Measurements from ENCODE around the gene LMF1. TPM values are rescaled to one million over a fixed set of nuclear protein-coding genes. Genes with fewer than 3 reads are reported as not detected.

The LMF1 gene
- total and polyA plus RNA-seq, 2 of the 8 experiments (the other 6 are each of a cell fraction or from before 2014, with no cell fraction given) = 3.5 to 9.1 TPM

DNA sequence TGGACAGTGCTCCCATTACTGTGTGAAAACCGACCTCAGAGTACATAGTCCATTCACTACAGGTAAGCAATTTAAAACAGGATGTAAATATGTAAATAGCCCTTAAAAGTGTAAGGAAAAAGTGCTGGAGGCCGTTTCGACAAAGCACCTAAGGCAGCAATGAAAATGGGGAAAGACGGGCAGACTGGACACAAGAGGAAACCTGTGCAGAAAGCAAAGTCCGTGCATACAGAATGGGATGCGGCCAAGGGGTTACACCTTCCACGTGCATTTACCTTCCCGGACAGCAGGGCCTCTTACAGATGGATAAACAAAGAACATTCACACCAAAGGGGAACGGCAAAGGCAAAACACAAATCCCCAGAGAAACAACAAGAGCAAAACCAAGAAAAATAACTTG lies 32.0 kb downstream of the LMF1 start:
- no peak overlapping the region for H2BK20ac ChIP-seq (ENCODE audit: low read length)
- TF ChIP-seq SP1 (IDR thresholded peaks at IDR 0.05; ENCODE audit: low read depth, low read length) (no peak), CTBP2 (IDR thresholded peaks at IDR 0.05; ENCODE audit: borderline replicate concordance, insufficient read depth, insufficient read length, low read length) (no peak), ASH2L (IDR thresholded peaks at IDR 0.05; ENCODE audit: low read length) (no peak), RXRA (IDR thresholded peaks at IDR 0.05; ENCODE audit: insufficient read depth, low read depth, low read length) (no peak), TCF12 (IDR thresholded peaks at IDR 0.05; ENCODE audit: low read depth, low read length) (no peak), SIRT6 (IDR thresholded peaks at IDR 0.05; ENCODE audit: low read length) (no peak), RBBP5 (IDR thresholded peaks at IDR 0.05; ENCODE audit: borderline replicate concordance, low read depth, low read length) (no peak)
- peaks cover 15 to 38% of the 10 kb centered on the region in 2 experiments for H3K9me3 ChIP-seq (ENCODE audit: insufficient read depth in 2 of 2, low read depth in 1 of 2, low read length in 1 of 2)
- H3K23me2 ChIP-seq (ENCODE audit: low read depth, low read length) = no peaks in the 10 kb centered on the region
- no peak overlapping the region for H2BK5ac ChIP-seq (ENCODE audit: low read depth, low read length)
- H4K20me1 ChIP-seq (replicated peaks in 1 of 2; ENCODE audit: control insufficient read depth in 1 of 2, insufficient read depth in 2 of 2, low read length in 2 of 2) = no peaks in the 10 kb centered on the region
- WGBS, 2 experiments (ENCODE audit: extremely low coverage in 1 of 2, insufficient coverage in 1 of 2, insufficient read length in 1 of 2, insufficient replicate concordance in 2 of 2, low coverage in 1 of 2, low lambda C conversion rate in 2 of 2, missing lambda C conversion rate in 1 of 2) = 74% methylated on average over 9 of the region's 9 CpGs; no CpG with 5 or more reads in 1 of the 2 experiments
- H3K36me3 ChIP-seq (ENCODE audit: control insufficient read depth in 2 of 4, insufficient read depth in 4 of 4, low read length in 3 of 4) = no peaks in the 10 kb centered on the region
- FAIRE-seq (no peak), DNase-seq (ENCODE audit: low read depth in 1 of 2, low spot score in 2 of 2) (no peak)
- no peak overlapping the region for H2AFZ ChIP-seq (ENCODE audit: low read length)
- H3K56ac ChIP-seq (replicated peaks; ENCODE audit: insufficient read length, low read depth, low read length) = no peak overlapping the region
- H3K4me3 ChIP-seq (ENCODE audit: extremely low read depth in 1 of 4, insufficient read depth in 2 of 4, low read depth in 3 of 4, low read length in 4 of 4) = no peak overlapping the region
- H3K79me2 ChIP-seq (ENCODE audit: control insufficient read depth in 1 of 2, insufficient read depth in 2 of 2, low read length in 2 of 2) = no peaks in the 10 kb centered on the region
- H2BK12ac ChIP-seq (ENCODE audit: low read depth, low read length) = no peak overlapping the region
- H2BK15ac ChIP-seq (ENCODE audit: low read length) = no peak overlapping the region
- no peak overlapping the region for H4K8ac ChIP-seq (ENCODE audit: extremely low read depth, insufficient read depth, low read length)
- H3K4me2 ChIP-seq (ENCODE audit: insufficient read depth in 1 of 2, low read depth in 2 of 2, low read length in 2 of 2) = no peak overlapping the region
- no peak overlapping the region for H4K91ac ChIP-seq (replicated peaks; ENCODE audit: insufficient read length, low read length)
- POLR2A ChIA-PET (ENCODE audit: partially characterized antibody) = no interaction called here
- H3K4ac ChIP-seq (replicated peaks; ENCODE audit: insufficient read length, low read depth, low read length) = no peak overlapping the region
- no peak overlapping the region for H3K27ac ChIP-seq (ENCODE audit: low read depth, low read length)
- no peak overlapping the region for H2BK120ac ChIP-seq (replicated peaks; ENCODE audit: low read depth, low read length)
- H3K27me3 ChIP-seq (replicated peaks in 1 of 4; ENCODE audit: control insufficient read depth in 3 of 4, extremely low read depth in 1 of 4, insufficient read depth in 3 of 4, low read length in 3 of 4) = no peaks in the 10 kb centered on the region
- CTCF ChIA-PET (ENCODE audit: partially characterized antibody) = no interaction called here
- no peak overlapping the region for H3K23ac ChIP-seq (ENCODE audit: insufficient read length)
- H3K9ac ChIP-seq (replicated peaks in 1 of 4; ENCODE audit: extremely low read depth in 1 of 4, low read depth in 3 of 4, low read length in 3 of 4) = no peak overlapping the region
- no peak overlapping the region for H4K5ac ChIP-seq (ENCODE audit: insufficient read length, low read depth, low read length)
- no peaks in the 10 kb centered on the region for H3K79me1 ChIP-seq (ENCODE audit: low read depth, low read length)
- no peak overlapping the region for H3K18ac ChIP-seq (ENCODE audit: extremely low read depth, low read length)
- H3K14ac ChIP-seq (ENCODE audit: insufficient read length) = no peak overlapping the region
- H2AK5ac ChIP-seq (ENCODE audit: low read depth, low read length) = no peak overlapping the region
- no peaks in the 10 kb centered on the region; a peak in 1 of 7 replicates for H3K4me1 ChIP-seq (replicated peaks in 1 of 4; ENCODE audit: control insufficient read depth in 3 of 4, insufficient read depth in 4 of 4, low read length in 3 of 4)

All from H1 (cell line).